SU-DHL-6 (cell line): ENCODE results near the gene ANKIB1.

Experiments used
- H2AFZ ChIP-seq: fragments of 200-600 bp; sonication (generic); 2 replicates; pipeline ENCODE4 v1.6.1; 2014; ENCODE audit warnings: low read depth, mild to moderate bottlenecking, moderate library complexity, mixed read lengths, antibody characterized with exemption, low read length; ENCODE audit not compliant: severe bottlenecking
- H3F3A ChIP-seq: fragments of 200-600 bp; shearing (Covaris generic); 2 replicates; pipeline ENCODE4 v1.6.0; 2016; ENCODE audit warnings: antibody characterized with exemption, mild to moderate bottlenecking; ENCODE audit not compliant: insufficient read depth
- H3K27ac ChIP-seq: fragments of 200-600 bp; sonication (generic); 2 replicates; pipeline ENCODE4 v1.5.1; 2016; ENCODE audit warnings: low read depth, mild to moderate bottlenecking, low read length, moderate library complexity, mixed read lengths
- H3K27me3 ChIP-seq: fragments of 200-600 bp; sonication (generic), shearing (Covaris generic); 2 replicates; pipeline ENCODE4 v1.6.0; 2014; ENCODE audit warnings: mild to moderate bottlenecking, low read length
- H3K36me3 ChIP-seq: fragments of 200-600 bp; sonication (generic); 2 replicates; pipeline ENCODE4 v1.6.1; 2014; ENCODE audit warnings: mild to moderate bottlenecking, low read length, mixed read lengths
- H3K4me2 ChIP-seq: fragments of 300-600, 200-600 bp; shearing (Covaris generic), sonication (generic); 2 replicates; pipeline ENCODE4 v1.6.0; 2014; ENCODE audit warnings: low read length, low read depth, mild to moderate bottlenecking; ENCODE audit not compliant: poor library complexity, severe bottlenecking
- H3K4me3 ChIP-seq: fragments of 200-600 bp; sonication (generic); 2 replicates; pipeline ENCODE4 v1.5.1; 2014; ENCODE audit warnings: antibody characterized with exemption, low read length, mild to moderate bottlenecking, mixed read lengths; ENCODE audit not compliant: insufficient read depth, poor library complexity, severe bottlenecking
- H3K79me2 ChIP-seq: fragments of 200-600 bp; sonication (generic); 2 replicates; pipeline ENCODE4 v1.6.1; 2014; ENCODE audit warnings: mild to moderate bottlenecking, low read length, moderate library complexity; ENCODE audit not compliant: insufficient read depth
- H3K9ac ChIP-seq: fragments of 200-600 bp; sonication (generic); 2 replicates; pipeline ENCODE4 v1.7.0; 2014; ENCODE audit warnings: mild to moderate bottlenecking, low read length
- H3K9me2 ChIP-seq: fragments of 200-600 bp; sonication (generic); replicated peaks from 2 replicates; pipeline ENCODE4 v1.6.1; 2014; ENCODE audit warnings: low read length; ENCODE audit not compliant: insufficient read depth
- H3K9me3 ChIP-seq: fragments of 200-600 bp; sonication (generic); 2 replicates; pipeline ENCODE4 v1.6.1; 2014; ENCODE audit warnings: low read length, mixed read lengths; ENCODE audit not compliant: insufficient read depth
- H4K20me1 ChIP-seq: fragments of 200-600 bp; sonication (generic); 2 replicates; pipeline ENCODE4 v1.6.1; 2014; ENCODE audit warnings: low read depth, mild to moderate bottlenecking, antibody characterized with exemption, low read length, moderate library complexity, mixed read lengths
- EZH2phosphoT487 ChIP-seq: fragments of 200-600 bp; sonication (generic), shearing (Covaris generic); conservative IDR thresholded peaks from 2 replicates; pipeline ENCODE4 v1.6.1; 2018; ENCODE audit warnings: mild to moderate bottlenecking, antibody characterized with exemption, low read length, moderate library complexity, mixed read lengths
- TF ChIP-seq, protein P1 (sequence below): fragments of 200-600 bp; sonication (generic); IDR thresholded peaks from one replicate; pipeline ENCODE4 v1.5.1; 2017; ENCODE audit warnings: antibody characterized with exemption, mild to moderate bottlenecking, low read length, moderate library complexity; ENCODE audit not compliant: insufficient read depth, poor library complexity, severe bottlenecking

ANKIB1 gene

DNA sequence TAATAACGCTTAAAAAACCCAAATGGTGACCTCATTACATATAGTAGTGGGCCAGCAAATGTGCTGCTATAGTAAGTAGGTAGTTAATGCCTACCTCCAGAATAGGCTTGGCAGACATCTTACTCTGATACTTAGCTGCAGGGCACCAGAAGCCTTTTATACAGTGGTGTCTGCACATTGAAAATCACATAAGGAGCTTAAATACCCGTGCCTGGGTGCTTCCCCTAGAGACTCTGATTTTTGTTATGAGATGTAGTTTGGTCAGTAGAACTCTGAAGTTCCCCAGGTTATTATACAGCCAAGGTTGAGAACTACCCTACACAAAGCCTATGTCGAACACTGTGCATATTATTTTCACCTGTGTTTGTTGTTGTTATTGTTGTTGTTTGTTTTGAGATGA, 47.2 kb downstream of the ANKIB1 start:
- Histone ChIP-seq H3K4me2 (no peak overlapping the region), H3K9ac (no peak overlapping the region), H3F3A (peaks cover 5% of the 10 kb centered on the region; the same call in 1 of the 2 replicates), H2AFZ (no peak overlapping the region), H3K9me3 (no peaks in the 10 kb centered on the region), H3K4me3 (no peak overlapping the region), H4K20me1 (0 out of 2 replicates have a peak, but pooled peaks cover 4% of the 10 kb centered on the region), H3K27me3 (no peaks in the 10 kb centered on the region), H3K27ac (no peak overlapping the region), H3K79me2 (peaks cover 65% of the 10 kb centered on the region), H3K9me2 (no peaks in the 10 kb centered on the region), H3K36me3 (peaks cover 7% of the 10 kb centered on the region; the same call in 1 of the 2 replicates)
- TF ChIP-seq, protein P1, sequence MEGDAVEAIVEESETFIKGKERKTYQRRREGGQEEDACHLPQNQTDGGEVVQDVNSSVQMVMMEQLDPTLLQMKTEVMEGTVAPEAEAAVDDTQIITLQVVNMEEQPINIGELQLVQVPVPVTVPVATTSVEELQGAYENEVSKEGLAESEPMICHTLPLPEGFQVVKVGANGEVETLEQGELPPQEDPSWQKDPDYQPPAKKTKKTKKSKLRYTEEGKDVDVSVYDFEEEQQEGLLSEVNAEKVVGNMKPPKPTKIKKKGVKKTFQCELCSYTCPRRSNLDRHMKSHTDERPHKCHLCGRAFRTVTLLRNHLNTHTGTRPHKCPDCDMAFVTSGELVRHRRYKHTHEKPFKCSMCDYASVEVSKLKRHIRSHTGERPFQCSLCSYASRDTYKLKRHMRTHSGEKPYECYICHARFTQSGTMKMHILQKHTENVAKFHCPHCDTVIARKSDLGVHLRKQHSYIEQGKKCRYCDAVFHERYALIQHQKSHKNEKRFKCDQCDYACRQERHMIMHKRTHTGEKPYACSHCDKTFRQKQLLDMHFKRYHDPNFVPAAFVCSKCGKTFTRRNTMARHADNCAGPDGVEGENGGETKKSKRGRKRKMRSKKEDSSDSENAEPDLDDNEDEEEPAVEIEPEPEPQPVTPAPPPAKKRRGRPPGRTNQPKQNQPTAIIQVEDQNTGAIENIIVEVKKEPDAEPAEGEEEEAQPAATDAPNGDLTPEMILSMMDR: no peak
- TF ChIP-seq EZH2phosphoT487: no peak

DNA sequence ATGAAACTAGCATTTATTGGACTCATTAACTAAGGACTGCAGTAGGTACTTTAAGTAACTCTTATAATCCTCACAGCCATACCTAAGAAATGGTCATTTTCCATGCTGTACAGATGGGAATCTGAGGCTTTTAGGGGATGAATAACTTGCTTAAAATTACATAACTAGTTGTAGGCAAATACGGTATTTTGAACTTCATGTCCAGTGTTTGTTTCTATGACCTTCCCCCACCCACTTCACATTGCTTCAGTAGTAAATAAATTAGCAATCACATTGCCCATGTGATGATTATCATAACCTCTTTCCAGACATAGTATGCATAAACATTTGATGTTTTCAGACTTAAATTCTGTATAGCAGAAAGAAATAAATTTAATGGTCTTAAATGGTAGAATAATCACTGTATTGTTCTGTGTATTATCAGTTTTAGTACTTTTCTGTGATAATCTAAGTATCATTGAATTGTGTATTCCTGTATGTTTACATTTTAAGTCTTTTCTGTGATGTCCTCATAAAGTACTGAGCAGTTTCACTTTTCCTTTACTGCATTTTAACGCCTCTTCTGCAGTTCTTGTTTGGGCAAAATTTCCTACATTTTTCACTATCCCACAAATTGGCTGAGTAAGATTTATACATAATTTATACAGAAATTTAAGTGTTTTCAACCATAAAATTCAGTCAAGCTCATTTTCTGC, 48.3 kb downstream of the ANKIB1 start:
- Histone ChIP-seq H3K27me3 (no peaks in the 10 kb centered on the region), H3K4me3 (no peak overlapping the region), H3K79me2 (peaks cover 54% of the 10 kb centered on the region), H3K9me3 (no peaks in the 10 kb centered on the region), H3K36me3 (peaks cover 14% of the 10 kb centered on the region), H3K9ac (no peak overlapping the region), H3K4me2 (no peak overlapping the region), H2AFZ (no peak overlapping the region), H3F3A (peaks cover 6% of the 10 kb centered on the region; the same call in 1 of the 2 replicates), H3K9me2 (no peaks in the 10 kb centered on the region), H3K27ac (no peak overlapping the region), H4K20me1 (0 out of 2 replicates have a peak, but pooled peaks cover under 1% of the 10 kb centered on the region)
- TF ChIP-seq EZH2phosphoT487: no peak
- TF ChIP-seq, protein P1: no peak

DNA sequence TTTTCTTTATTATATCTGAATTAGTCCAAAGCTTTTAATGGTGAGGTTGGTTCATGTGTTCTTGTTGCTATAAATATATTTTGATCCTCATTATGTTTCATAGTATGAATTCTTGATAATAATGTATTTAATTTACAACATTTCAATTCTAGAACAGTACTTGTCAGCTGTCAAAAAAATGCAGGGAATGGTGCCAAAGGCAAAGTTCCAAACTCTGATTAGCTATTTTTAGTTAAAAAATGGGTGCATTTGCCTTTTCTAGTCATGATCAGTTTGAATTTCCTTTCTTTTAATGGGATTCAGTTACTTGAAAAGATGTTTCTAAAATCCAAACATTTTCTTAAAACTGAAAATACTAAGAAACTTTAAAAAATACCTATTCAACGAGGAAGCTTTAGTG, 49.6 kb downstream of the ANKIB1 start:
- Histone ChIP-seq H3K27me3 (no peaks in the 10 kb centered on the region), H3K9me3 (no peaks in the 10 kb centered on the region), H3K36me3 (peaks cover 18% of the 10 kb centered on the region), H4K20me1 (no peaks in the 10 kb centered on the region), H3K79me2 (peaks cover 42% of the 10 kb centered on the region), H3K9ac (no peak overlapping the region), H3F3A (peaks cover 7% of the 10 kb centered on the region; the same call in 1 of the 2 replicates), H3K4me3 (no peak overlapping the region), H2AFZ (no peak overlapping the region), H3K9me2 (no peaks in the 10 kb centered on the region), H3K4me2 (no peak overlapping the region), H3K27ac (no peak overlapping the region)
- TF ChIP-seq, protein P1: no peak
- no peak for TF ChIP-seq EZH2phosphoT487
